ENCODE measurements around the gene HIBCH. TPM values are rescaled to one million over a fixed set of nuclear protein-coding genes. Genes with fewer than 3 reads are reported as not detected.
A peak's percentile ranks its signal among the peaks of the same experiment; 100 is the strongest.
"Not testable (repeated sequence)": the region's sequence is repeated elsewhere in the genome, so short reads cannot be mapped to it uniquely, and the experiment has no call there.

The HIBCH gene
- polyA plus RNA-seq, 10 donors = 23.9 to 42.9 (median 32.7) TPM

DNA sequence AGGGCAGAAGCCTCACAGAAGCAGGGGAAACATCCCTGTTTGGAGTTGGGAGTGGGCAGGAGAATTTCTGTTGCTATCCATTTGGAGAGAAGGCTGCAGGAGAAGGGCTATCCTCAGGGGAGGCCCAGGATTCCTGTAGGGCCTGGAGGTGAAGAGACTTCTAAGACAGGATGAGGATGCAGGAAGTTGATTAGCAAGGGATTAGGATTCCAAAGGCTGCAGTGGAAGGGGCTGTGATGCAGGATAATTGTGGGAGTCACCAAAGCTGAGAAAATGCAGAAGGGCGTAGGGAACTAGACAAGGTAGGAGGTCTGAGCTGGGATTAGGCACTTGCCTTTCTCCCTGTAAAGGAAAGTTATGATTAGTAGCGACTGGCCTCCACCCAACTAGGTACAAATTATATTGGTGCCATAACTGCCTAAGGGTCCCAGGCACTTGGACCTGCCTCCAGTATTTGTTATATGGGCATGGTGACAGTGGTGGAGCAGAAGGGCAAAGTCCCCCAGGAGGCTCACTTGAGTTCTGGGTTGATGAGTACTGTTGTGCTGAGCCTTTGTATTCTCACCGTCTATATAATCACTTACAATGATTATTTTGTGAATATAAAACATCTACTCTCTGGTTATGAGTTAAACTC, 160.7 kb downstream of the HIBCH start:
- DNase-seq = peak in 1 of 3 donors; percentile 33

DNA sequence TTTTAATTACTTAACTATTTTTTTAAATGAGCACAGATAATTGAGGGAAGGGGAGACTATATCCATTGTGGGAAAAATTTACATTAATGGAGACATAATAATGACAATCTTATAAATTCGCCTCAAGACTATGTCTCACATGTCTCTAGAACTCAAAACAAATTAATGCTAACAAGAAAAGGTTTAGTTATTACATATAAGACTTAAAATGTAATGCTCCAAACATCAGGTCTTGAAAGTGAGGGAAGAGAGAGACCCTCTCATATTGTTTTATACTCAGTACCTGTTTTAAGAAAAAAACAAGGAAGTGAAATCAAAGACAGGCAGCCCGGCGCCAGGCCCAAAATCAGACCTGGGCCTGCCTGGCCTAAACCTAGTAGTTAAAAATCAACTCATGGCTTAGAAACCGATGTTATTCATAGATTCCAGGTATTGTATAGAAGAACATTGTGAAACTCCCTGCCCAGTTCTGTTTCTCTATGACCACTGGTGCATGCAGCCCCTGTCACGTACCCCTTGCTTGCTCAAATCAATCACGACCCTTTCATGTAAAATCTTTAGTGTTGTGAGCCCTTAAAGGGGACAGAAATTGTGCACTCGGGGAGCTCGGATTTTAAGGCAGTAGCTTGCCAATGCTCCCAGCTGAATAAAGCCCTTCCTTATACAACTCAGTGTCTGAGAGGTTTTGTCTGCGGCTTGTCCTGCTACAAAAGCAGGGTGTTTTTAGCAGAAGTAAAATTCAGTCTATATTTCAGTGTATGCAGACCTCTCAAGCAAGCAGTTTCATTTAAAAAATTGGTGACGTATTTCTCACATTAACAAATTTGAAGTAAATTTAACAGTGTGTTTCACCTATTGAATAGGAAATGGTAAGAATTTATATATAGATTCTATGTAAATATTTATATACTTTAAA, 161.8 kb downstream of the HIBCH start:
- not testable (repeated sequence) for DNase-seq

DNA sequence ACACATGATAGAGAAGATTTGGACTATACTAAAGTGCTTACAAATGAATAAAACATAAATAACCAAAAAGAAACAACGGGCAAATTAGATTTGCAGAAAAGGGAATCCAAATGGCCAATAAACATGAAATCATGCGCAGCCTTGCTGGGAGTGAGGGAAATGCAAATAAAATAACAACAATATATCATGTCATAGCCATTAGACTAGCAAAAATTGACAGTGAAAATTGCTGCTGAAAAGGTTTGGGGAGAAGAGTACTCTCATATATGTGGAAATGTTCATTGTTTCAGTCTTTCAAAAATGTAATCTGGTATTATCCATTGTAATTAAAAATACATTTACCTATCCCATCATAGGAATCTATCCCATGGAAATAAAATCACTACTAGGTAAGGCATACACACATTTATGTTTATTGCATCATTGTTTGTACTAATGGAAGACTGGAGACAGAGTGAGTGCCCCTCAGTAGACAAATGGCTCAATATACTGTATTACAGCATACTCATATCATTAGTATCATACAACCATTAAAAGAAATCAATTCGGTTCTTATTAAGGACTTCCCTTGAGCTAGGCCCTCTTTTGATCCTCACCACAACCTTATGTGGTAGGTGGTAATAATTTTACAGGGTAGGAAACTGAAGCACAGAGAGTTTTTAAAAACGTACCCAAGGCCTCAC, 163.0 kb downstream of the HIBCH start:
- DNase-seq = no peak

Other genes with a start within 250 kb of the HIBCH start
- 10 to 100 TPM; 13.3 to 24.8 (median 18.0) TPM for gene INPP1, start 23.8 kb upstream of the HIBCH start, polyA plus RNA-seq (ENCODE audit: insufficient read length in 10 of 10)
- gene MFSD6, start 88.5 kb upstream of the HIBCH start, polyA plus RNA-seq (ENCODE audit: insufficient read length in 10 of 10) = 10 to 100 TPM in 6 of 10 donors, 1 to 10 TPM in 4; 7.6 to 13.6 (median 10.3) TPM
- gene NEMP2, start 214.9 kb upstream of the HIBCH start, polyA plus RNA-seq (ENCODE audit: insufficient read length in 10 of 10) = 1 to 10 TPM; 4.6 to 9.6 (median 7.1) TPM